ENCODE data around the gene MRGPRX2. TPM values are rescaled to one million over a fixed set of nuclear protein-coding genes. Genes with fewer than 3 reads are reported as not detected.

Gene MRGPRX2
- total and polyA plus RNA-seq, 2 of the 13 experiments (the other 11 are each of a cell fraction or from before 2014, with no cell fraction given), result not detected

DNA sequence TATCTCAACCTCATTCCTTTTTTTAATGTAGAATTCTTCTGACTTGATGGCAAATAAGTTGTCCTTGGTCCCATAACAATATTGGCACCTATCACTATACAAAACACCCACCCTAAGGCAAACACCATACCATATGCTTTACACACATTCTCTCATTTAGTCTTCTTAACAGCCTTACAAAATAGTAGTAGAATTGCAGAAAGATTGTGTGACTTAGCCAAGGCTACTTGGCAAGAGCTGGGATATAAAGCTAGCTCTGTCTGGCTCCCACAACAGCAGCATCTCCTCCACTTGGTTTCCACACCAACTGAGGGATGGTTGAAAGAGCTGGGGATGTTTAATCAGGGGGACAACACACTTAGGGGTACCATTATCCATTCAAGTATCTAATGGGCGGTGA lies 46.6 kb upstream of the MRGPRX2 start:
- H3K9me3 ChIP-seq (ENCODE audit: low read length), result no peaks in the 10 kb centered on the region

DNA sequence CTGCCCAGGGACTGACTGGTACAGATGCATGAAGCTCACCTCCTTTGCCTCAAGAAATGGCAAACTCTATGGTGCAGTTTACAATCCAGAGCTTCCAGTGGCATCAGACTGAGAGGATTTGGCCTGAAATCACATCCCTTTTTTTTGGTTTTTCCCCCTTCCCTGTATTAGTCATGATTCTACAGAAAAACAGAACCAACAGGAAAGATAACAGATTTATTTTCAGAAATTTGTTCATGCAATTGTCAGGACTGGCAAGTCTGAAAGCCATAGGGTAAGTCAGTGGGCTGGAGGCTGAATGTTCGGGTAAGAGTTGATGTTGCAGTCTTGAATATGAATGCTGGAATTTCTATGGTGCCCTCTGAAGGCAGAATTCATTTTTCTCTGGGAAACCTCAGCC lies 44.5 kb upstream of the MRGPRX2 start:
- no peak overlapping the region for H3K4me3 ChIP-seq (replicated peaks in 1 of 3; ENCODE audit: insufficient read depth in 1 of 3, low read depth in 2 of 3, low read length in 3 of 3)
- no peaks in the 10 kb centered on the region for H3K4me1 ChIP-seq (ENCODE audit: insufficient read depth, low read length)
- no peaks in the 10 kb centered on the region for H3K36me3 ChIP-seq (replicated peaks in 1 of 2; ENCODE audit: control insufficient read depth in 1 of 2, insufficient read depth in 2 of 2, low read length in 2 of 2)
- no peak overlapping the region for H3K9ac ChIP-seq (ENCODE audit: insufficient read depth, low read depth, low read length)
- no peak for FAIRE-seq
- no peaks in the 10 kb centered on the region for H4K20me1 ChIP-seq (ENCODE audit: insufficient read depth, low read length)
- DNase-seq (ENCODE audit: low spot score), result no peak
- no TSS peak for BruUV-seq (replicated peaks)
- H3K4me2 ChIP-seq (ENCODE audit: low read depth, low read length), result no peak overlapping the region
- CTCF ChIA-PET (ENCODE audit: low intra/inter-chr PET ratio, low total read pairs), result no interaction called here
- no peaks in the 10 kb centered on the region for H3K9me3 ChIP-seq (ENCODE audit: low read length)
- peaks cover 0 to 24% of the 10 kb centered on the region in 2 experiments; a peak in 3 of 5 replicates for H3K27me3 ChIP-seq (ENCODE audit: control insufficient read depth in 1 of 2, insufficient read depth in 2 of 2, low read length in 2 of 2)
- intact Hi-C loops (cut with micrococcal nuclease; ENCODE audit: unreplicated experiment) (no loop called here), in situ Hi-C loops (cut with HindIII; ENCODE audit: extremely low pct_ligation_motif_present, low pct_unique_long_range_greater_than_20kb) (no loop called here)
- TF ChIP-seq IKZF4 (CRISPR knock-in tag; IDR thresholded peaks at IDR 0.05; ENCODE audit: borderline replicate concordance, low read depth, not compliant biosample characterization), result no peak
- TF ChIP-seq, protein P1, sequence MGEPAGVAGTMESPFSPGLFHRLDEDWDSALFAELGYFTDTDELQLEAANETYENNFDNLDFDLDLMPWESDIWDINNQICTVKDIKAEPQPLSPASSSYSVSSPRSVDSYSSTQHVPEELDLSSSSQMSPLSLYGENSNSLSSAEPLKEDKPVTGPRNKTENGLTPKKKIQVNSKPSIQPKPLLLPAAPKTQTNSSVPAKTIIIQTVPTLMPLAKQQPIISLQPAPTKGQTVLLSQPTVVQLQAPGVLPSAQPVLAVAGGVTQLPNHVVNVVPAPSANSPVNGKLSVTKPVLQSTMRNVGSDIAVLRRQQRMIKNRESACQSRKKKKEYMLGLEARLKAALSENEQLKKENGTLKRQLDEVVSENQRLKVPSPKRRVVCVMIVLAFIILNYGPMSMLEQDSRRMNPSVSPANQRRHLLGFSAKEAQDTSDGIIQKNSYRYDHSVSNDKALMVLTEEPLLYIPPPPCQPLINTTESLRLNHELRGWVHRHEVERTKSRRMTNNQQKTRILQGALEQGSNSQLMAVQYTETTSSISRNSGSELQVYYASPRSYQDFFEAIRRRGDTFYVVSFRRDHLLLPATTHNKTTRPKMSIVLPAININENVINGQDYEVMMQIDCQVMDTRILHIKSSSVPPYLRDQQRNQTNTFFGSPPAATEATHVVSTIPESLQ (CRISPR knock-in tag; conservative IDR thresholded peaks at IDR 0.05), result no peak
- no peak for TF ChIP-seq GATAD2A (CRISPR knock-in tag; IDR thresholded peaks at IDR 0.05)
- TF ChIP-seq PHF5A (CRISPR knock-in tag; IDR thresholded peaks at IDR 0.05; ENCODE audit: low read depth, unreplicated experiment), result no peak
- TF ChIP-seq ZNF552 (CRISPR knock-in tag; IDR thresholded peaks at IDR 0.05; ENCODE audit: borderline replicate concordance), result no peak
- H3K27ac ChIP-seq (ENCODE audit: extremely low read length, insufficient read depth, low read length), result no peak overlapping the region
- WGBS (ENCODE audit: low lambda C conversion rate), result 7% methylated on average over 1 of the region's 1 CpG
- POLR2A ChIA-PET, result no interaction called here
- H3K79me2 ChIP-seq (ENCODE audit: insufficient read depth, low read length), result no peaks in the 10 kb centered on the region
- H2AFZ ChIP-seq (ENCODE audit: low read length), result no peak overlapping the region
- no peak for ATAC-seq

More for the DNA sequence above, 46.6 kb upstream of the MRGPRX2 start:
- H3K4me3 ChIP-seq (replicated peaks in 1 of 3; ENCODE audit: insufficient read depth in 1 of 3, low read depth in 2 of 3, low read length in 3 of 3), result no peak overlapping the region
- TF ChIP-seq TCF7 (IDR thresholded peaks at IDR 0.05; ENCODE audit: low read depth) (no peak), ZNF749 (CRISPR knock-in tag; IDR thresholded peaks at IDR 0.05; ENCODE audit: borderline replicate concordance) (no peak), ZNF24 (IDR thresholded peaks at IDR 0.05) (no peak), SSRP1 (CRISPR knock-in tag; IDR thresholded peaks at IDR 0.05) (no peak)
- H3K4me1 ChIP-seq (ENCODE audit: insufficient read depth, low read length), result no peaks in the 10 kb centered on the region
- no TSS peak for BruUV-seq (replicated peaks)
- FAIRE-seq (no peak), ATAC-seq (no peak), DNase-seq (ENCODE audit: low spot score) (no peak)
- H3K4me2 ChIP-seq (ENCODE audit: low read depth, low read length), result no peak overlapping the region
- no peak overlapping the region for H2AFZ ChIP-seq (ENCODE audit: low read length)
- CTCF ChIA-PET (ENCODE audit: low intra/inter-chr PET ratio, low total read pairs), result no interaction called here
- H3K36me3 ChIP-seq (replicated peaks in 1 of 2; ENCODE audit: control insufficient read depth in 1 of 2, insufficient read depth in 2 of 2, low read length in 2 of 2), result no peaks in the 10 kb centered on the region
- 63% methylated on average over 1 of the region's 1 CpG for WGBS (ENCODE audit: low lambda C conversion rate)
- no peak overlapping the region for H3K9ac ChIP-seq (ENCODE audit: insufficient read depth, low read depth, low read length)
- H3K79me2 ChIP-seq (ENCODE audit: insufficient read depth, low read length), result no peaks in the 10 kb centered on the region
- POLR2A ChIA-PET, result no interaction called here
- intact Hi-C loops (cut with micrococcal nuclease; ENCODE audit: unreplicated experiment) (no loop called here), in situ Hi-C loops (cut with HindIII; ENCODE audit: extremely low pct_ligation_motif_present, low pct_unique_long_range_greater_than_20kb) (no loop called here)
- no peak overlapping the region for H3K27ac ChIP-seq (ENCODE audit: extremely low read length, insufficient read depth, low read length)
- H3K27me3 ChIP-seq (ENCODE audit: control insufficient read depth in 1 of 2, insufficient read depth in 2 of 2, low read length in 2 of 2), result peaks cover 0 to 29% of the 10 kb centered on the region in 2 experiments; a peak in 3 of 5 replicates
- H4K20me1 ChIP-seq (ENCODE audit: insufficient read depth, low read length), result no peaks in the 10 kb centered on the region
